Stimulated activated CD4-positive, alpha-beta T cell treated with anti-CD3 and anti-CD28 coated beads, Interleukin-12 subunit alpha, Interleukin-12 subunit beta, amount 100 ng/mL, for 24 hours (primary cell): ENCODE results near the gene PLA2G3.
"Not testable (repeated sequence)": the region's sequence is repeated elsewhere in the genome, so short reads cannot be mapped to it uniquely, and the experiment has no call there.

Experiments
- DNase-seq, 2 experiments: peaks; one replicate each; pipeline ENCODE4 v3.0.0-alpha.2; 2020; ENCODE audit warnings: low read depth in 2 of 2

Gene PLA2G3

GRCh38 chr22:31139866-31140716 lies at the start of gene PLA2G3:
Gene PLA2G3, minus strand, starts transcription at chr22:31140508. Its CDS starts 154 bp downstream, at chr22:31140354.
- DNase-seq, result no peak

DNA sequence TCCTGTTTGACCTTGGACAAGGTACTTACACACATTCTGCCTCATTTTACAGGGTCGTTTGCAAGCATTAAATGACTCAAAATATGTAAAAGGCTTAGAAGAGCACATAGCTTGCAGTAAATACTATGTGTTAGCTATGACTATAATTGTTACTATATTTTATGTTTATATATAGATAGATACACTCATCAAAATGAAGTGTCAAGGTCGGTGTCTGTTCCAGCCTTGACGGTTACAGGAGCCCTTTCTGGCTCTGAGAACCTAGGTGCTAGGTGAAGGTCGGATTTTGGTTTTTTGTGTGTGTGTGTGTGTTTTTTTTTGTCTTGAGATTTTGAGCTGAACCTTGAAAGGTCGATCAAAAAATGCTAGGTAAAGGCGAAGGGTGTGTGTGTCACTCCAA lies 47.3 kb upstream of the PLA2G3 start:
- no peak for DNase-seq

DNA sequence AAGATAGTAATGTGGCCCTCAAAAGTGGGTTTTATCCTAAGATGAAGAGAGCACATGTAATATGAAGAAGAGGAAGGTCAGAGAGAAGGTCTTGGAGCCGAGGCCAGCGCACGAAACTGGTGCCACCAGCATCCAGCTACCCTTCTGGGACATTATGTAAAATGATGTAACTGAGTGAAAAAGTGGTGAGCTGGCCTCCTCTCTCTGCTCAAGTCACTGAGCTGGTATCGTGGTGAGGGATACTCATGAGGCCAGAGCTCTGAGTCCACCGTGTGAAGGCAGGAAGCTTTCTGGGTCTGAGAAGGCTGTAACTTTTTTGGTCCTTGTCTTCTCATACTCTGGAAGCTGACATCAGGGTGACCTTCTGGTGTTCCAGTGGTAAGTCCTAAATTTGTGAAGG lies 44.7 kb upstream of the PLA2G3 start:
- DNase-seq, result no peak

- no peak for DNase-seq
Measured at GRCh38 chr22:31184015-31184414, 43.7 kb upstream of the PLA2G3 start.

DNA sequence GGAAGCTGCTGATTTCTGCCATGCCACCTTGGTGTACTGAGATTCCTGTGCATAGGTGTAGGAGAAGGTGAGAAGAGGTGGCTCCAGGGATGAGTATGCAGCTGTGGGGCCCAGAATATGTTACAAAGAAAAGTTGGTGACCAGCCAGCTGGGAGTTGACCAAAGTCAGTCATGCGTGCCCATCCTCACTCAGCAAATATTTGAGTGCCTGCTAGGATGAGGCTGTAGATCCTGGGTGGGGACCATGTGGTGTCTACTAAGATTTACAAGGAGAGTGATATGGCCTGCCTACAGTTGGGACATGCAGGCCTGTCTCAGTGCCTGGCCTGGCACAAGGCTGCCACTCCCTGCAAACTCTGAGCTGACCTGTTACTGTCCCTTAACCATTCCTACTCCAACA lies 39.0 kb upstream of the PLA2G3 start:
- no peak for DNase-seq

DNA sequence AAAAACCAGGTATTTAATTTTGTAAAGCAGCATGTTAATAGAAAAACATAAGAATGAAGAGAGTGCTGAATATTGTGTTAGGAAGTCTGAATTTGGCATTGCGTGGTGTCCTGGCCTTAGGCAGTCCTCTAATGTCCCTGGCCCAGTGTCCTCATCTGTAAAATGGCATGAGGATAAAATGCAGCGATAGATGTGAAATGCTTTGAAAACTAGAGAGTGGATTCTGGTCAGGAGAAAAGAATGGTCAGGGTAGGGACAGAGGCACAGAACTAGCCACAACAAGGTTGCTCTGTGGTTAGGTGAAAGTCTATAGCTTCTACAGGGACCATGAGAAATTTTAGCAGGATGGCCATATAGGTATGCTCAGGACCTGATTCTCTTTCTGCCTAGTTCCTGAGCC lies 38.6 kb upstream of the PLA2G3 start:
- no peak for DNase-seq

DNA sequence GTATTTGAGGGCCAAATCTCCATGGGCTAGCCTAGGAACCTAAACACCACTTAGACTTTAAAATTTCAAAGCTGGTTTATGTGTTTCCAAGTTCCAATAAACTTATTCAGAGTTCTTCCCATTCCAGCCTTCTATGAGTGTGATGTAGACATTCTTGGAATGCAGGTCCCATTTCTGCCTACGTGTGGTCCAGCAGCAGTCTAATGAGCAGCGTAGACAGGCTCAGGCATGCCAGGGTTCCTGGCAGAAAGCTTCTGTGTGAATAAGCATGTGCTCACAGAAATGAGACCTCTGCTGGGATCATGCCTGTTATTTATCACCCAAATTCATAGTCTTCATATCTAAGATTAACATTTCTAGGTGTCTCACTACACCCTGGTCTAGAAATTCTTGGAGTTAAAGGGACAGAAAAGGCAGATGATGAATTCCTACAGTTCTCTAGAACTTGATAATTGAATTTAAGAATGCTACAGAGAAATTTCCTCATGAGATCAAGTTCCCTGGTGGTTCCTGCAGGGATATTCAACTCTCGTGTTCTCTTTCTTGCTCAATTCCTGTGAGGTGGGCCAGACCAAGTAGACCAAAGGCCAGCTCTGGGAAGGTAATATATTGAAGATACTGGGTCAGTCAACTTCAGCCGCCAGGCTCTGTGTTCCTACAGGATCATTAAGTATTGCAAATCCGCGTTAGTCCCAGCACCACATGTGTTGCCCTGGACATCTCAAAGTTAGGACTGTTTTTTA lies 37.3 kb upstream of the PLA2G3 start:
- no peak for DNase-seq

GRCh38 chr22:31176923-31177322 lies 36.6 kb upstream of the PLA2G3 start:
- DNase-seq, result no peak

DNA sequence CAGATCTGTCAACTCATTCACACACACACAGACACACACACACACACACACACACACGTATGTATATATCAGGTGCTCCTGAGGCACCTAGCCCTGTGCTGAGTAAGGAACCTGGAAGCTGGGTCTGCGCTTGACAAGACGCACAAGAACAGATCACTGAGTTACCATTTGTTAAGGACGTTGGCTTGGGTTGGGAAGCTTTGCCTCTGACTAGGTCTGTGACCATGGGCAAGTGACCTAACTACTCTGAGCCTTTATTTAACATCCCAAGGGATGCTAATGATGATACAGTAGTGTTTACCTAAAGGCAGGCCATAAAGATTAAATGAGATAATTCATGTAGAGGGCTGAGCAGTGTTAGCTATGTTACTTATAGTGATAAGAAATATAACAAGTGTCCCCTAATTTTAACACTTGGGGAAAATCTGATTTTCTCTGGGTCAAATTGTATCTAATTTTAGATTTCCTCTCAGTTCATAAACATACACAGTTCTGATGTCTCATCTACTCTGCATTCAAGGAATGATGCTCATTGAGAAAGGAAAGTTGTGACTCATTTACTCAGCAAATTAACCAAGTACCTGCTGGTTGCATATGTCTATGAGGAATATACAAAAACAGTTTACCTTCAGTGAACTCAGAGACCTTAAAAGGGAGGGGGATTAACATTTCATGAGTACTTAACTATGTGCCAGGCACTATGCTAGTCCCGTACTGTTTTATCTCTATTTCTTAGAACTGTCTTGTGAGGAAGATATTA lies 33.3 kb upstream of the PLA2G3 start:
- DNase-seq, result peak in 1 of 2 experiments; percentile 2

DNA sequence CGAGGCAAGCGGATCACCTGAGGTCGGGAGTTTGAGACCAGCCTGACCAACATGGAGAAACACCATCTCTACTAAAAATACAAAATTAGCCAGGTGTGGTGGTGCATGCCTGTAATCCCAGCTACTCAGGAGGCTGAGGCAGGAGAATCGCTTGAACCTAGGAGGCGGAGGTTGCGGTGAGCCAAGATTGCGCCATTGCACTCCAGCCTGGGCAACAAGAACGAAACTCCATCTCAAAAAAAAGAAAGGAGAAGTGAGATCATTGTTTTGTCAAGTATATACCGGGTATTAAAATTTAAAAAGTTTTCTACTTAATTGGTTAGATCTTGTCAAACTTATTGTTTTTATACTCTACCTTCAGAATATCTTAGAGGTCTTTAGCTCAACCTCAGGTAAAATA lies 31.4 kb upstream of the PLA2G3 start:
- not testable (repeated sequence) for DNase-seq

- DNase-seq, result no peak
Measured at GRCh38 chr22:31170971-31171370, 30.7 kb upstream of the PLA2G3 start.

GRCh38 chr22:31162015-31162765 lies 21.9 kb upstream of the PLA2G3 start:
- no peak for DNase-seq

- no peak for DNase-seq
Measured at GRCh38 chr22:31161386-31161785, 21.1 kb upstream of the PLA2G3 start.

DNA sequence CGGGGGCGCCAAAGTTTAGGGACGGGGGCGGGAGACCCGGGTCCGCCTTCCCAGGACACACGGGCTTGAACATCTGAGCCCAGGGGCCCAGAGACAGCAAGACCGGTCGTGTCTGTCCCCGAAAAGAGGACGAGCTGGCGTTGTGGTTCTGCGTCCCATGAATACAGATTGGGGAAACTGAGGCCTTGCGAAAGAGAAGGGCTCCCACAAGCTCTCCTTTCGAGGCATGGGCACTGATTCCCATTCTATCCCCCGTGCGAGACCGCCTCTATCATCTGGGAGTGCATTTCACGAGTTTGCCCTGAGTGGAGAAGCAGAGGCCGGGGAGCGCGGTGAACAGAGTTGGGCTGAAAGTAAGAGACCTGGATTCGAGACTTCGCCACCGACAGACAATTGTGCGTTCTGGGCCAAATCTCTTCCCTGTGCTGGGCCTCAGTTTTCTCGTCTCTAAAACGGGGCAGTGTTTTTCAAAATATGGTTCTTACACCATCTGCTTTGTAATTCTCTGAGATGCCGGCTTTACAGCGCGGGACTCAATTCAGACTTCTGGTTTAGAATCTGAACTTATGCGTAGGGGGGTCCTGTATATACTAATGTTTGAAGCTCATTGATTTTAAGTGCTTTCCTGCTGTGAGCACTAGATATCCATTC lies 20.1 kb upstream of the PLA2G3 start:
- DNase-seq, result no peak

GRCh38 chr22:31155422-31155821 lies 15.1 kb upstream of the PLA2G3 start:
- no peak for DNase-seq

GRCh38 chr22:31154975-31155374 lies 14.7 kb upstream of the PLA2G3 start:
- no peak for DNase-seq

DNA sequence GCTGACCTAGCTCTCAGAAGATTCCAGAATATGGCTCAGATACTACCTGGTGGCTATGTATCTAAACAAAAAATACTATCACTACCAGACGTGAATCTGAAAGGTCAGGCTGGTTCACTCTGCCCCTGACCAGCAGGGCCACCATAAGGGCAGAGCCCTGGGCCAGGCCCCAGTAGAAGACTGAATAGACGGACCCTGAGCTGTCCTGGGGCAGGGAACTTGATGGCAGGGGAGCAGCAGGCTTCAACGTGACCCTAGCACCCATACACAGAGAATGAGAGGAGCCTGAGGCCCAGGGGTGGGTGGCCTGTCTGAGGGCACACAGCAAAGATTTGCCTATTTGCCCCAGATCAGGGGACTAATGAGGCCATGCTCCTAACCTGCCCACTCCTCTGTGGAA lies 13.0 kb upstream of the PLA2G3 start:
- DNase-seq, result no peak

DNA sequence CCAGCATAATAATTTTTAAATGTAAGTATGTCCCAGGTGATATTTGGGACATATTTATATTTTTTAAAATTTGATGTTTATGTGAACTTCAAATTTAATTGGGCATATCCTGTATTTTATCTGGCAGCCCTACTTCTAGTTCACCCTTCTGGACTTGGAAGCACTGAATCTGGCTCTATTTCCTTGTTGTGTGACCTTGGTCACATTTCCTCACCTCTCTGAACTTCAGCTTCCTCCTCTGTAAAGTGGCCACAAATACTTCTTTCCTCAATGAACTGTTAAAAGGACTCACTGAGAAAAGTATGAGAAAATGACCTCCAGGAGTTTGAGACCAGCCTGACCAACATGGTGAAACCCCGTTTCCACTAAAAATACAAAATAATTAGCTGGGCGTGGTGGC lies 11.6 kb upstream of the PLA2G3 start:
- DNase-seq, result no peak

GRCh38 chr22:31150615-31151014 lies 10.3 kb upstream of the PLA2G3 start:
- no peak for DNase-seq

GRCh38 chr22:31148953-31149627 lies 8.8 kb upstream of the PLA2G3 start:
- peak in 1 of 2 experiments; percentile 25 for DNase-seq

- no peak for DNase-seq
Measured at GRCh38 chr22:31148488-31148887, 8.2 kb upstream of the PLA2G3 start.
